SH-SY5Y (cell line): ENCODE measurements around the gene PIWIL1.

Source experiments
- GATA2 ChIP-seq: IDR thresholded peaks from 2 replicates; pipeline ENCODE4 v1.6.1; 2011; ENCODE audit warnings: mild to moderate bottlenecking, low read depth, low read length
- GATA3 ChIP-seq: IDR thresholded peaks from 2 replicates; pipeline ENCODE4 v1.6.1; 2011; ENCODE audit warnings: low read depth, mild to moderate bottlenecking, low read length, moderate library complexity

GRCh38 chr12:130337488-130338303 lies at the start of gene PIWIL1:
- TF ChIP-seq GATA3 (no peak), GATA2 (no peak)
